HepG2 (cell line): ENCODE data around the gene TMEM107. TPM values are rescaled to one million over a fixed set of nuclear protein-coding genes. Genes with fewer than 3 reads are reported as not detected.

ENCODE experiments used
- FOXA3 ChIP-seq: IDR thresholded peaks from 2 replicates; pipeline ENCODE4 v1.6.1; 2016; ENCODE audit warnings: missing genetic modification reagents, missing compliant biosample characterization
- IRF2 ChIP-seq: IDR thresholded peaks from 2 replicates; pipeline ENCODE4 v1.6.1; 2018; ENCODE audit warnings: missing genetic modification reagents, missing compliant biosample characterization
- KDM3A ChIP-seq: IDR thresholded peaks from 2 replicates; pipeline ENCODE4 v1.6.1; 2018; ENCODE audit warnings: low read depth, missing compliant biosample characterization
- NFYC ChIP-seq: IDR thresholded peaks from 2 replicates; pipeline ENCODE4 v1.6.1; 2016; ENCODE audit warnings: missing genetic modification reagents, missing compliant biosample characterization
- POLR2A ChIP-seq, 2 experiments: IDR thresholded peaks; 2 replicates each; pipeline ENCODE4 v1.6.1; 2011; ENCODE audit warnings: low read depth in 2 of 2, low read length in 2 of 2, mild to moderate bottlenecking in 1 of 2, moderate library complexity in 1 of 2; ENCODE audit not compliant: insufficient read depth in 1 of 2
- RAD21 ChIP-seq: fragments of 450-650 bp; formaldehyde crosslinking; IDR thresholded peaks from 2 replicates; pipeline ENCODE4 v1.5.0; 2020; ENCODE audit warnings: mild to moderate bottlenecking
- ZNF570 ChIP-seq: sonication (generic); formaldehyde crosslinking; IDR thresholded peaks from 2 replicates; pipeline ENCODE4 v1.4.0; 2020; ENCODE audit warnings: mild to moderate bottlenecking, missing genetic modification reagents, borderline replicate concordance
- ZNF615 ChIP-seq: sonication (generic); formaldehyde crosslinking; IDR thresholded peaks from 2 replicates; pipeline ENCODE4 v1.5.0; 2020; ENCODE audit warnings: mild to moderate bottlenecking, missing genetic modification reagents, borderline replicate concordance
- ZNF644 ChIP-seq: IDR thresholded peaks from 2 replicates; pipeline ENCODE4 v1.6.1; 2016; ENCODE audit warnings: low read depth
- polyA plus RNA-seq, 8 experiments: library from polyadenylated mRNA; depleted of rRNA in 3 of 8; stranded (reverse) in 7 of 8; unstranded in 1 of 8; fragments of >200 nt; fragmentation: Illumina TruSeq in 4 of 8; extraction: Trizol in 4 of 8; gene quantifications; 2 replicates each; pipeline versions ENCODE4 v1.2.1 to v1.2.3, GENCODE V29; 2011 to 2016; ENCODE audit warnings: low read depth in 4 of 8, missing spikeins in 1 of 8, mixed read lengths in 1 of 8; ENCODE audit not compliant: insufficient read depth in 1 of 8
- total RNA-seq, 5 experiments: library from RNA; depleted of rRNA; stranded (reverse); fragments of >200 nt; fragmentation: Illumina TruSeq; extraction: Trizol; gene quantifications; 2 replicates each; pipeline ENCODE4 v1.2.3, GENCODE V29; 2016; ENCODE audit warnings: low read depth in 1 of 5
- TF ChIP-seq, protein P1 (sequence below): sonication (generic); formaldehyde crosslinking; IDR thresholded peaks from 2 replicates; pipeline ENCODE4 v1.9.0; 2021; ENCODE audit warnings: mild to moderate bottlenecking, missing genetic modification reagents
- TF ChIP-seq, protein P2 (sequence below): sonication (generic); formaldehyde crosslinking; IDR thresholded peaks from 2 replicates; pipeline ENCODE4 v1.4.0; 2020; ENCODE audit warnings: missing genetic modification reagents
- TF ChIP-seq, protein P3 (sequence below): IDR thresholded peaks from 2 replicates; pipeline ENCODE4 v1.6.1; 2016; ENCODE audit warnings: low read depth, control low read depth
- TF ChIP-seq, protein P4 (sequence below), 2 experiments: sonication (generic) in 1 of 2; formaldehyde crosslinking in 1 of 2; IDR thresholded peaks; 2 replicates each; pipeline versions ENCODE4 v1.6.1 to v1.9.0; 2014 to 2022; ENCODE audit warnings: antibody characterized with exemption in 1 of 2, borderline replicate concordance in 1 of 2, inconsistent platforms in 1 of 2, low read depth in 1 of 2, missing genetic modification reagents in 1 of 2

Gene TMEM107
- total and polyA plus RNA-seq, 2 of the 13 experiments (the other 11 are each of a cell fraction or from before 2014, with no cell fraction given) = 7.2 to 15.3 TPM

DNA sequence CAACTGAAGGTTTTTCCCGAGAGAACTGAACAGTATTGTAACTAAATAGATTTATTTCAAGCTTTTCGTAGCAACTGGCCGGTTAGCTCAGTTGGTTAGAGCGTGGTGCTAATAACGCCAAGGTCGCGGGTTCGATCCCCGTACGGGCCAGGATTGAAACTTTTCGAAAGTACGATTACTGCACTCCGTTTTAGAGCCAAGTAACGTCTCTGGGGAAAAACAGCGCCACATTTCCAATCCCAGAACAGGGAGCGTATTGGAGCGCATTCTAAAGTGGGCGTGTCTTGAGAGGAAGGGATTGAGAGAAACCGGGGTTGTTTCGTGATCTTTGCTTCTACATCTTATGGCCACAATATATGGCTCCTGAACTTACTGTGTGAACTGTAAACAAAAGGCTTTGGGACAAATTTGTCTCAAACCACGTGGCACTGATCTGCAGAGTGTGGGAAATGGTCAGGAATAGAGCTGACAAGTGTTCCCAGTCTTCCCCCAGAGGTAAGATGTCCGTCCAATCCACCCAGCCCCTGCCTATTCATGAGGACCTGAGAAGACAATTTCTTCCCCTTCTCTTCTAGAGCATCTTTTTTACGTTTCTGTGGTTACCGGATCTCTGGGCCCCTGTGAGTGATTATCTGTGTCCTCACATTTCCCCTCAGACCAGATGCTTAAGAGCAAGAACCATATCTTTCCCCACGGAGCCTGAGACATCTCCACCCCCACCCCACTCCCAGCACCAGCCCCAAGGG is 11.5 kb upstream of the TMEM107 start (continued):
- TF ChIP-seq ZNF644 (0 out of 2 replicates have a peak, but pooled peaks have one; percentile 11), KDM3A (CRISPR knock-in tag) (0 out of 2 replicates have a peak, but pooled peaks have one; percentile 46), IRF2 (CRISPR knock-in tag) (peak; percentile 88), NFYC (peak; percentile 58), RAD21 (CRISPR knock-in tag) (no peak), POLR2A (IDR thresholded peaks at IDR 0.05; ENCODE audit: insufficient read depth in 1 of 2, low read depth in 2 of 2, low read length in 2 of 2) (peak; percentile 29 to 42; a peak in 1 of 4 replicates), ZNF615 (no peak; the same call in 1 of the 2 replicates), ZNF570 (CRISPR knock-in tag) (no peak), FOXA3 (peak; percentile 40)
- TF ChIP-seq, protein P1, sequence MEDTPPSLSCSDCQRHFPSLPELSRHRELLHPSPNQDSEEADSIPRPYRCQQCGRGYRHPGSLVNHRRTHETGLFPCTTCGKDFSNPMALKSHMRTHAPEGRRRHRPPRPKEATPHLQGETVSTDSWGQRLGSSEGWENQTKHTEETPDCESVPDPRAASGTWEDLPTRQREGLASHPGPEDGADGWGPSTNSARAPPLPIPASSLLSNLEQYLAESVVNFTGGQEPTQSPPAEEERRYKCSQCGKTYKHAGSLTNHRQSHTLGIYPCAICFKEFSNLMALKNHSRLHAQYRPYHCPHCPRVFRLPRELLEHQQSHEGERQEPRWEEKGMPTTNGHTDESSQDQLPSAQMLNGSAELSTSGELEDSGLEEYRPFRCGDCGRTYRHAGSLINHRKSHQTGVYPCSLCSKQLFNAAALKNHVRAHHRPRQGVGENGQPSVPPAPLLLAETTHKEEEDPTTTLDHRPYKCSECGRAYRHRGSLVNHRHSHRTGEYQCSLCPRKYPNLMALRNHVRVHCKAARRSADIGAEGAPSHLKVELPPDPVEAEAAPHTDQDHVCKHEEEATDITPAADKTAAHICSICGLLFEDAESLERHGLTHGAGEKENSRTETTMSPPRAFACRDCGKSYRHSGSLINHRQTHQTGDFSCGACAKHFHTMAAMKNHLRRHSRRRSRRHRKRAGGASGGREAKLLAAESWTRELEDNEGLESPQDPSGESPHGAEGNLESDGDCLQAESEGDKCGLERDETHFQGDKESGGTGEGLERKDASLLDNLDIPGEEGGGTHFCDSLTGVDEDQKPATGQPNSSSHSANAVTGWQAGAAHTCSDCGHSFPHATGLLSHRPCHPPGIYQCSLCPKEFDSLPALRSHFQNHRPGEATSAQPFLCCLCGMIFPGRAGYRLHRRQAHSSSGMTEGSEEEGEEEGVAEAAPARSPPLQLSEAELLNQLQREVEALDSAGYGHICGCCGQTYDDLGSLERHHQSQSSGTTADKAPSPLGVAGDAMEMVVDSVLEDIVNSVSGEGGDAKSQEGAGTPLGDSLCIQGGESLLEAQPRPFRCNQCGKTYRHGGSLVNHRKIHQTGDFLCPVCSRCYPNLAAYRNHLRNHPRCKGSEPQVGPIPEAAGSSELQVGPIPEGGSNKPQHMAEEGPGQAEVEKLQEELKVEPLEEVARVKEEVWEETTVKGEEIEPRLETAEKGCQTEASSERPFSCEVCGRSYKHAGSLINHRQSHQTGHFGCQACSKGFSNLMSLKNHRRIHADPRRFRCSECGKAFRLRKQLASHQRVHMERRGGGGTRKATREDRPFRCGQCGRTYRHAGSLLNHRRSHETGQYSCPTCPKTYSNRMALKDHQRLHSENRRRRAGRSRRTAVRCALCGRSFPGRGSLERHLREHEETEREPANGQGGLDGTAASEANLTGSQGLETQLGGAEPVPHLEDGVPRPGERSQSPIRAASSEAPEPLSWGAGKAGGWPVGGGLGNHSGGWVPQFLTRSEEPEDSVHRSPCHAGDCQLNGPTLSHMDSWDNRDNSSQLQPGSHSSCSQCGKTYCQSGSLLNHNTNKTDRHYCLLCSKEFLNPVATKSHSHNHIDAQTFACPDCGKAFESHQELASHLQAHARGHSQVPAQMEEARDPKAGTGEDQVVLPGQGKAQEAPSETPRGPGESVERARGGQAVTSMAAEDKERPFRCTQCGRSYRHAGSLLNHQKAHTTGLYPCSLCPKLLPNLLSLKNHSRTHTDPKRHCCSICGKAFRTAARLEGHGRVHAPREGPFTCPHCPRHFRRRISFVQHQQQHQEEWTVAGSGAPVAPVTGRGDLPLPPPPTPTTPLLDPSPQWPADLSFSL (CRISPR knock-in tag) = no peak; the same call in 1 of the 2 replicates
- TF ChIP-seq, protein P2, sequence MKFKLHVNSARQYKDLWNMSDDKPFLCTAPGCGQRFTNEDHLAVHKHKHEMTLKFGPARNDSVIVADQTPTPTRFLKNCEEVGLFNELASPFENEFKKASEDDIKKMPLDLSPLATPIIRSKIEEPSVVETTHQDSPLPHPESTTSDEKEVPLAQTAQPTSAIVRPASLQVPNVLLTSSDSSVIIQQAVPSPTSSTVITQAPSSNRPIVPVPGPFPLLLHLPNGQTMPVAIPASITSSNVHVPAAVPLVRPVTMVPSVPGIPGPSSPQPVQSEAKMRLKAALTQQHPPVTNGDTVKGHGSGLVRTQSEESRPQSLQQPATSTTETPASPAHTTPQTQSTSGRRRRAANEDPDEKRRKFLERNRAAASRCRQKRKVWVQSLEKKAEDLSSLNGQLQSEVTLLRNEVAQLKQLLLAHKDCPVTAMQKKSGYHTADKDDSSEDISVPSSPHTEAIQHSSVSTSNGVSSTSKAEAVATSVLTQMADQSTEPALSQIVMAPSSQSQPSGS (CRISPR knock-in tag) = peak; percentile 66; the same call in 1 of the 2 replicates
- TF ChIP-seq, protein P3, sequence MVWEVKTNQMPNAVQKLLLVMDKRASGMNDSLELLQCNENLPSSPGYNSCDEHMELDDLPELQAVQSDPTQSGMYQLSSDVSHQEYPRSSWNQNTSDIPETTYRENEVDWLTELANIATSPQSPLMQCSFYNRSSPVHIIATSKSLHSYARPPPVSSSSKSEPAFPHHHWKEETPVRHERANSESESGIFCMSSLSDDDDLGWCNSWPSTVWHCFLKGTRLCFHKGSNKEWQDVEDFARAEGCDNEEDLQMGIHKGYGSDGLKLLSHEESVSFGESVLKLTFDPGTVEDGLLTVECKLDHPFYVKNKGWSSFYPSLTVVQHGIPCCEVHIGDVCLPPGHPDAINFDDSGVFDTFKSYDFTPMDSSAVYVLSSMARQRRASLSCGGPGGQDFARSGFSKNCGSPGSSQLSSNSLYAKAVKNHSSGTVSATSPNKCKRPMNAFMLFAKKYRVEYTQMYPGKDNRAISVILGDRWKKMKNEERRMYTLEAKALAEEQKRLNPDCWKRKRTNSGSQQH = no peak; the same call in 1 of the 2 replicates
- TF ChIP-seq, protein P4, sequence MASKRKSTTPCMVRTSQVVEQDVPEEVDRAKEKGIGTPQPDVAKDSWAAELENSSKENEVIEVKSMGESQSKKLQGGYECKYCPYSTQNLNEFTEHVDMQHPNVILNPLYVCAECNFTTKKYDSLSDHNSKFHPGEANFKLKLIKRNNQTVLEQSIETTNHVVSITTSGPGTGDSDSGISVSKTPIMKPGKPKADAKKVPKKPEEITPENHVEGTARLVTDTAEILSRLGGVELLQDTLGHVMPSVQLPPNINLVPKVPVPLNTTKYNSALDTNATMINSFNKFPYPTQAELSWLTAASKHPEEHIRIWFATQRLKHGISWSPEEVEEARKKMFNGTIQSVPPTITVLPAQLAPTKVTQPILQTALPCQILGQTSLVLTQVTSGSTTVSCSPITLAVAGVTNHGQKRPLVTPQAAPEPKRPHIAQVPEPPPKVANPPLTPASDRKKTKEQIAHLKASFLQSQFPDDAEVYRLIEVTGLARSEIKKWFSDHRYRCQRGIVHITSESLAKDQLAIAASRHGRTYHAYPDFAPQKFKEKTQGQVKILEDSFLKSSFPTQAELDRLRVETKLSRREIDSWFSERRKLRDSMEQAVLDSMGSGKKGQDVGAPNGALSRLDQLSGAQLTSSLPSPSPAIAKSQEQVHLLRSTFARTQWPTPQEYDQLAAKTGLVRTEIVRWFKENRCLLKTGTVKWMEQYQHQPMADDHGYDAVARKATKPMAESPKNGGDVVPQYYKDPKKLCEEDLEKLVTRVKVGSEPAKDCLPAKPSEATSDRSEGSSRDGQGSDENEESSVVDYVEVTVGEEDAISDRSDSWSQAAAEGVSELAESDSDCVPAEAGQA (IDR thresholded peaks at IDR 0.05; ENCODE audit: low read depth) = no peak
- TF ChIP-seq, protein P4 (CRISPR knock-in tag; IDR thresholded peaks at IDR 0.05; ENCODE audit: borderline replicate concordance) = no peak
